ENCODE measurements around the gene SMG1.
"Not testable (repeated sequence)": the region's sequence is repeated elsewhere in the genome, so short reads cannot be mapped to it uniquely, and the experiment has no call there.

GRCh38 chr16:18762713-18763112 is 163.5 kb downstream of the SMG1 start:
- TF ChIP-seq CTCF (IDR thresholded peaks at IDR 0.05 in 8 of 11, conservative IDR thresholded peaks at IDR 0.05 in 3 of 11); POLR2AphosphoS5 (IDR thresholded peaks at IDR 0.05): not testable (repeated sequence)

Measured in spleen (tissue), 7 donors.